GM18519 (cell line): Measurements from ENCODE around the gene FAM186B.

Experiments
- ATAC-seq: cut with Tn5 transposase; IDR thresholded peaks from one replicate; pipeline ENCODE4 v1.9.1; 2021; ENCODE audit warnings: mild to moderate bottlenecking, moderate library complexity; ENCODE audit not compliant: unreplicated experiment, low FRiP score

FAM186B gene

GRCh38 chr12:49553512-49554088, 51.8 kb downstream of the FAM186B start:
- ATAC-seq = no peak

GRCh38 chr12:49552899-49553298, 52.5 kb downstream of the FAM186B start:
- no peak for ATAC-seq

GRCh38 chr12:49552425-49552824, 53.0 kb downstream of the FAM186B start:
- ATAC-seq = no peak

- no peak for ATAC-seq
Observed at GRCh38 chr12:49552014-49552413, 53.4 kb downstream of the FAM186B start.

GRCh38 chr12:49550693-49551252, 54.7 kb downstream of the FAM186B start:
- no peak for ATAC-seq

- ATAC-seq = no peak
Observed at GRCh38 chr12:49549735-49550692, 55.4 kb downstream of the FAM186B start.

- no peak for ATAC-seq
Observed at GRCh38 chr12:49548822-49549648, 56.4 kb downstream of the FAM186B start.

GRCh38 chr12:49548481-49548821, 57.0 kb downstream of the FAM186B start:
- ATAC-seq = no peak

- ATAC-seq = no peak
Observed at GRCh38 chr12:49547090-49547690, 58.2 kb downstream of the FAM186B start.

GRCh38 chr12:49546481-49546880, 59.0 kb downstream of the FAM186B start:
- no peak for ATAC-seq

- no peak for ATAC-seq
Observed at GRCh38 chr12:49545815-49546214, 59.6 kb downstream of the FAM186B start.

- no peak for ATAC-seq
Observed at GRCh38 chr12:49543914-49544815, 61.3 kb downstream of the FAM186B start.

GRCh38 chr12:49543221-49543913, 62.1 kb downstream of the FAM186B start:
- no peak for ATAC-seq

- no peak for ATAC-seq
Observed at GRCh38 chr12:49542592-49543160, 62.8 kb downstream of the FAM186B start.

- no peak for ATAC-seq
Observed at GRCh38 chr12:49541911-49542505, 63.4 kb downstream of the FAM186B start.

- no peak for ATAC-seq
Observed at GRCh38 chr12:49541140-49541861, 64.1 kb downstream of the FAM186B start.
